Mucosa of descending colon (tissue), 3 donors: ENCODE results near the gene TRIM49. TPM values are rescaled to one million over a fixed set of nuclear protein-coding genes. Genes with fewer than 3 reads are reported as not detected.
"Not testable (repeated sequence)": the region's sequence is repeated elsewhere in the genome, so short reads cannot be mapped to it uniquely, and the experiment has no call there.

Source experiments
- ATAC-seq: fragments of 200-7000 bp; cut with Tn5 transposase; one replicate; pipeline ENCODE4 v1.9.1; 2020; ENCODE audit warnings: mild to moderate bottlenecking, moderate library complexity
- DNase-seq, 3 donors: peaks; one replicate each; pipeline ENCODE4 v3.0.0-alpha.2; 2020
- H3K36me3 ChIP-seq: fragments of 200-600 bp; one replicate; pipeline ENCODE4 v1.8.0; 2021; ENCODE audit warnings: low read depth, mild to moderate bottlenecking
- H3K4me1 ChIP-seq: fragments of 200-600 bp; one replicate; pipeline ENCODE4 v1.8.0; 2021; ENCODE audit warnings: low read depth, mild to moderate bottlenecking
- H3K4me3 ChIP-seq: fragments of 200-600 bp; one replicate; pipeline ENCODE4 v1.8.0; 2021; ENCODE audit warnings: mild to moderate bottlenecking
- H3K9me3 ChIP-seq: fragments of 200-600 bp; one replicate; pipeline ENCODE4 v1.8.0; 2021; ENCODE audit warnings: mild to moderate bottlenecking
- intact Hi-C, 2 donors: fragments of 100-400 bp; cut with DNase I in 1 of 2; cut with micrococcal nuclease in 1 of 2; formaldehyde crosslinking; loops; one replicate each; pipeline versions ENCODE4 v1.11.0 to v1.11.1; 2022; cut with DNase I, micrococcal nuclease
- long read RNA-seq, 2 donors: library from polyadenylated mRNA; unstranded; transcript quantifications; one replicate each; pipeline ENCODE4 v2.0.0, GENCODE V29; 2019 to 2021
- total RNA-seq, 3 donors: library from RNA; stranded (reverse); fragmentation: NEBNext Ultra II Directional in 2 of 3; extraction: Animal tissue kit (Norgen Biotek cat#: 25700) in 2 of 3; gene quantifications; one replicate each; pipeline versions ENCODE4 v1.2.1 to v1.2.4, GENCODE V29; 2021 to 2023
- donor health status: DM: no; HTN: no; CAD: no; lungs with moderate emphysema.
- donor health status: DM: no; HTN: no; CAD: no.
- donor health status: DM: no; HTN: yes; CAD: no.

Gene TRIM49, protein sequence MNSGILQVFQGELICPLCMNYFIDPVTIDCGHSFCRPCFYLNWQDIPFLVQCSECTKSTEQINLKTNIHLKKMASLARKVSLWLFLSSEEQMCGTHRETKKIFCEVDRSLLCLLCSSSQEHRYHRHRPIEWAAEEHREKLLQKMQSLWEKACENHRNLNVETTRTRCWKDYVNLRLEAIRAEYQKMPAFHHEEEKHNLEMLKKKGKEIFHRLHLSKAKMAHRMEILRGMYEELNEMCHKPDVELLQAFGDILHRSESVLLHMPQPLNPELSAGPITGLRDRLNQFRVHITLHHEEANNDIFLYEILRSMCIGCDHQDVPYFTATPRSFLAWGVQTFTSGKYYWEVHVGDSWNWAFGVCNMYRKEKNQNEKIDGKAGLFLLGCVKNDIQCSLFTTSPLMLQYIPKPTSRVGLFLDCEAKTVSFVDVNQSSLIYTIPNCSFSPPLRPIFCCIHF
- total RNA-seq = not detected
- long read RNA-seq, donor 1 = 0 reads
- long read RNA-seq, donor 2 = 0 reads

DNA sequence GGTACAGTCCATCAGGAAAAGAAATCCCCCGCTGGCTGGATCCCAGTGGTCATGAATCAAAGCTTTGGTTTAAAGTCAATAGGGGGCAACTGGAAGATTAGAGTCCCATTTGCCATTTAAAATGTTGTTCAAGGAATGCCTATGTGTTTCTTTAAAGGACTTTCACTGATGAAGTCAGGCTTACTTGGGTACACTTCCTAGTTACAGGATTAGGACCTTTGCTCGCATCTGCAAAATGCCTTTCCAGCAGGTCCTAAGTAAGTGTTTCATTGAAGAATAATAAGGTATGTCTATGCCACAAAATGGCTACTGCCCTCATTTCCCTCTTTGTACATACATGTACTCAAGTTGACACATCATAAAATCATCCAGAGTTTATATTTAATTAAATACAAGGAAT is at the start of gene TRIM49:
Gene TRIM49 (minus strand): TSS at position 101 of the 400 bp plus-strand sequence. CDS start 4,106 bp downstream, outside the sequence.
- H3K4me3 ChIP-seq, ATAC-seq, H3K9me3 ChIP-seq, DNase-seq, H3K36me3 ChIP-seq, H3K4me1 ChIP-seq, intact Hi-C loops: not testable (repeated sequence)

- H3K4me1 ChIP-seq, H3K9me3 ChIP-seq, DNase-seq, ATAC-seq, H3K36me3 ChIP-seq, H3K4me3 ChIP-seq, intact Hi-C loops: not testable (repeated sequence)
Observed at GRCh38 chr11:89826694-89827093, 18.3 kb upstream of the TRIM49 start.

GRCh38 chr11:89820008-89820407 is 11.6 kb upstream of the TRIM49 start:
- intact Hi-C loops, H3K4me1 ChIP-seq, ATAC-seq, H3K9me3 ChIP-seq, H3K4me3 ChIP-seq, H3K36me3 ChIP-seq, DNase-seq: not testable (repeated sequence)

- DNase-seq, ATAC-seq, H3K4me3 ChIP-seq, H3K4me1 ChIP-seq, intact Hi-C loops, H3K9me3 ChIP-seq, H3K36me3 ChIP-seq: not testable (repeated sequence)
Observed at GRCh38 chr11:89813535-89813934, 5.2 kb upstream of the TRIM49 start.

- H3K36me3 ChIP-seq, DNase-seq, H3K9me3 ChIP-seq, ATAC-seq, H3K4me1 ChIP-seq, intact Hi-C loops, H3K4me3 ChIP-seq: not testable (repeated sequence)
Observed at GRCh38 chr11:89787506-89788063, 20.8 kb downstream of the TRIM49 start.

- H3K36me3 ChIP-seq, DNase-seq, ATAC-seq, intact Hi-C loops, H3K9me3 ChIP-seq, H3K4me3 ChIP-seq, H3K4me1 ChIP-seq: not testable (repeated sequence)
Observed at GRCh38 chr11:89785726-89786125, 22.6 kb downstream of the TRIM49 start.

GRCh38 chr11:89750822-89751221 is 57.6 kb downstream of the TRIM49 start:
- DNase-seq, H3K4me3 ChIP-seq, intact Hi-C loops, H3K4me1 ChIP-seq, H3K9me3 ChIP-seq, ATAC-seq, H3K36me3 ChIP-seq: not testable (repeated sequence)

Other genes starting within 250 kb of the TRIM49 start
- gene TRIM77, start 98.3 kb downstream of the TRIM49 start, total RNA-seq = not detected
- gene TRIM64B, start 69.9 kb upstream of the TRIM49 start, total RNA-seq = not detected
- not detected for gene TRIM49D1, start 113.7 kb upstream of the TRIM49 start, total RNA-seq
- gene TRIM49D2, start 115.5 kb upstream of the TRIM49 start, total RNA-seq = not detected
- not detected for gene TRIM64, start 157.5 kb upstream of the TRIM49 start, total RNA-seq
- gene TRIM49C, start 222.5 kb upstream of the TRIM49 start, total RNA-seq = not detected